ENCODE results near the gene PALD1.

DNA sequence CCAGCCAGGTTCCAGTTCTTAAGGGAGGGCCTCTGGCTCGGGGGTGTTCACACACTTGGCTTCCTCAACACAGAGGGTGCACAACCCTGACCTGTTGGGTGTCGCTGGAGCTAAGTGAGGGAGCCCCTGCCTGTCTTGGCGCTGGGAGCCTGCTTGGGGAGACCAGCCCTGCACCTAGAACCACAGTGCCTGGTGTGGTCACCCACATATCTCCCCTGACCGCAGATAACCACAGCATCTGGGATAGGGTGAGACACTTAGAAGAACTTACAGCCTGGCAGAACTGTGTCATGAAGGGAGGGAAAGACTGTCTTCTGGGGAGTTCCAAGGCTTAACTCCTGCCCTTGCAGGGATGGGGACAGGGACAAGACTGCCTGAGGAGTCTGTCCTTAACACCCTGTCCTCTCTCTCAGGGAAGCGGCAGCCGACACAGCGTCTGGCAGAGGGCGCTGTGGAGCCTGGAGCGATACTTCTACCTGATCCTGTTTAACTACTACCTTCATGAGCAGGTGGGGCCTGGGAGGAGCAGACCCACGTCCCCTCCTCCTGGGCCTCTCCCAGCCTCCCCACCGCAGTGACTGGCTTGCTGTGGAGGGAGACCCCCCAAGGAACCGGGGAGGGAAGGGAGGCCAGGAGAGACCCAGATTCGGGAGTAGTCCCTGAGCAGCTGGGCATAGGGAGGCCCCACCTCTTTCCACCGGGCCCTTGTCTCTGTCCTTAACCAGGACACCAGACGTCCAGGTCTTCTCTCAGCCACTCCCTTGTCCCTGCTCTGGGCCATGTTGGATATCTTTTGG, 59.0 kb downstream of the PALD1 start:
- TF ChIP-seq POLR2A (IDR thresholded peaks at IDR 0.05): no peak
- peak in 6 of 7 experiments; percentile 14 to 26 (median 20) for TF ChIP-seq CTCF (IDR thresholded peaks at IDR 0.05)

Measured in body of pancreas (tissue), 4 donors.